Prostate gland (tissue), 2 donors: ENCODE data around the gene CFAP61. TPM values are rescaled to one million over a fixed set of nuclear protein-coding genes. Genes with fewer than 3 reads are reported as not detected.

Experiments used
- DNase-seq: peaks from one replicate; pipeline ENCODE4 v3.0.0-alpha.2; 2019; ENCODE audit warnings: low spot score
- H3K27ac ChIP-seq, 2 donors: fragments of 200-600 bp; sonication (generic); 2 replicates each; pipeline ENCODE4 v1.5.1; 2017 to 2019
- H3K27me3 ChIP-seq: fragments of 200-600 bp; sonication (generic); replicated peaks from 2 replicates; pipeline ENCODE4 v1.5.1; 2019; ENCODE audit not compliant: insufficient read depth
- H3K36me3 ChIP-seq, 2 donors: fragments of 200-600 bp; sonication (generic); 1 replicate in 1 of 2; 2 replicates in 1 of 2; pipeline versions ENCODE4 v1.5.1 to v1.8.1; 2017 to 2019
- H3K4me1 ChIP-seq: fragments of 200-600 bp; sonication (generic); replicated peaks from 2 replicates; pipeline ENCODE4 v1.5.1; 2019
- H3K4me3 ChIP-seq, 2 donors: fragments of 200-600 bp; sonication (generic); 2 replicates each; pipeline ENCODE4 v1.5.1; 2017 to 2019
- H3K9me3 ChIP-seq: fragments of 200-600 bp; sonication (generic); 2 replicates; pipeline ENCODE4 v1.5.1; 2017
- POLR2A ChIP-seq: fragments of 450-650 bp; IDR thresholded peaks from one replicate; pipeline ENCODE4 v1.6.1; 2016; ENCODE audit warnings: antibody characterized with exemption, mild to moderate bottlenecking
- POLR2AphosphoS5 ChIP-seq: sonication (generic); formaldehyde crosslinking; IDR thresholded peaks from one replicate; pipeline ENCODE4 v1.6.1; 2017; ENCODE audit warnings: antibody characterized with exemption
- WGBS: methylation state at CpG from one replicate; pipeline ENCODE4 v1.1.5; 2018; 5-methylcytosine and 5-hydroxymethylcytosine counted together
- intact Hi-C: fragments of 100-400 bp; cut with DNase I; formaldehyde crosslinking; loops from one replicate; pipeline ENCODE4 v1.14.2; 2022
- total RNA-seq, 2 donors: library from RNA; depleted of rRNA; stranded (reverse); fragments of >200 nt; gene quantifications; one replicate each; pipeline ENCODE4 v1.1.0, GENCODE V29; 2016
- TF ChIP-seq, protein P1 (sequence below), 4 experiments: fragments of 200-600 bp in 2 of 4; fragments of 450-650 bp in 2 of 4; sonication (generic) in 2 of 4; IDR thresholded peaks; 1 replicate in 3 of 4; 2 replicates in 1 of 4; pipeline ENCODE4 v1.5.1; 2016 to 2019; ENCODE audit warnings: antibody characterized with exemption in 4 of 4, mild to moderate bottlenecking in 2 of 4, moderate library complexity in 2 of 4

Gene CFAP61
- total RNA-seq, 2 donors from 2014 or later = 0.14 to 8.1 TPM

DNA sequence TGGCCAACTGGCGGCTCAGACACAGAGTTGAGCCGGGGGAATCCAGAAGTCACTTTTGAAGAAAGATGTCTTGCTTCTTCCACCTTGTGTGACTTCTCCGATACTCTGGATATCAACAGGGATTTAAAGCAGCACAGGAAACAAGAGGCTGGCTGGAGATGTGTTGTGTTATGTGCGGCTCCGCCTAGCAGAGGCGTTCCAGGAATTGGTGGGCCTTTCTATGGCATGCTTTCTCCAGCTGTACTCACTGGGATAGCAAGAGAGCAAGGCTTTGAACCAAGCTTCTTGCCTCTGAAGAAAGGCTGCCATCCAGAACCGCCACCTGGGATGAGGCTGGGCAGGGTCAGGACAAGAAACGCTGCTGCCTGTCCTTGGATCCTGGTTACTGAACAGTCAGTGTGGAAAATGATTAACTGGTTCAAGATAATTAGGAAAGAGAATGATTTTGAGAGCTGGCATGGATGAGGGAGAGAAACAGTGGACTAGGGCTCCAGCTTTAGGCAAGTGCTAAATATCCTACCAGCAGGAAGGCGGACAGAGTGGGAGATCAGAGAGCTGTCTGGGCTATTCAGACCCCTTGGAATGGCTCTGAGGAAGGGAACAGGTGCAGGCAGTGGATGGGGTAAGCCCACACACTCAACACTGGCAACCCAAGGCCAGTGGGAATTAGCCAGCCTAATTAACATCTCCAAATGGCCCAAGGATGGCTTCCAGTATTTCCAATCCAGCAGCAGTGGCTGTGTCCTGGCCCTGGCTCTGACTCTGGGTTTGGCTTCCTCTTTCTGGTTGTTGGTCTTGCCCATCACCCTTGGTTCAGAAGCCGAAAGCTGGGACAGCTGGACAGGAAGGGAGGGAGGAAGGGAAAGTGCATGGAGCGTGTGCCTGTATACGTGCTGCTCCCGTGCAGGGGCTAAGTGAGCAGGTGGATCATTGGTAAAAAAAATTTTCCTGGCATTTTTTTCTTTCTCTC lies 347.5 kb downstream of the CFAP61 start:
- H3K36me3 ChIP-seq = no peaks in the 10 kb centered on the region

DNA sequence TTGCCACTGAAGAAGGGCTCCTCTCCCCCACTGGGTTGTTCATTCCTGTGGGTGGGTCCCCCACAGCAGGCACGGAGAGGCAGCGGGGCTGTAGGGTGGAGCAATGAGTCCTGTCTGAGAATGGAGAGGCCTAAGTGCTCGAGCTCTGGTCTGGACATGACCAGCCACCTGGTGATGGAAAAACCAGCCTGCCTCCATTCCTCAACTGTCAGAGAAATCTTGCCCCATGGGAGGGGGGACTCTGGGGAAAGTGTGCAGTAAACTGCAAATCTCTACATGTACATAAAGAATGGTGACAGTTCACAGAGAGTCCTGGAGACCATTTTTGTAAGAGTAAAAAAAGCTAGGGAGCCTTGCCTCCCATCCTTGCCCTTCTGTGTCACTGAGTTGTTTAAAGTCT lies 349.7 kb downstream of the CFAP61 start:
- intact Hi-C loops = no loop called here
- WGBS = 72% methylated on average over 3 of the region's 3 CpGs
- TF ChIP-seq, protein P1, sequence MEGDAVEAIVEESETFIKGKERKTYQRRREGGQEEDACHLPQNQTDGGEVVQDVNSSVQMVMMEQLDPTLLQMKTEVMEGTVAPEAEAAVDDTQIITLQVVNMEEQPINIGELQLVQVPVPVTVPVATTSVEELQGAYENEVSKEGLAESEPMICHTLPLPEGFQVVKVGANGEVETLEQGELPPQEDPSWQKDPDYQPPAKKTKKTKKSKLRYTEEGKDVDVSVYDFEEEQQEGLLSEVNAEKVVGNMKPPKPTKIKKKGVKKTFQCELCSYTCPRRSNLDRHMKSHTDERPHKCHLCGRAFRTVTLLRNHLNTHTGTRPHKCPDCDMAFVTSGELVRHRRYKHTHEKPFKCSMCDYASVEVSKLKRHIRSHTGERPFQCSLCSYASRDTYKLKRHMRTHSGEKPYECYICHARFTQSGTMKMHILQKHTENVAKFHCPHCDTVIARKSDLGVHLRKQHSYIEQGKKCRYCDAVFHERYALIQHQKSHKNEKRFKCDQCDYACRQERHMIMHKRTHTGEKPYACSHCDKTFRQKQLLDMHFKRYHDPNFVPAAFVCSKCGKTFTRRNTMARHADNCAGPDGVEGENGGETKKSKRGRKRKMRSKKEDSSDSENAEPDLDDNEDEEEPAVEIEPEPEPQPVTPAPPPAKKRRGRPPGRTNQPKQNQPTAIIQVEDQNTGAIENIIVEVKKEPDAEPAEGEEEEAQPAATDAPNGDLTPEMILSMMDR (IDR thresholded peaks at IDR 0.05) = no peak
- TF ChIP-seq POLR2A = no peak
- TF ChIP-seq POLR2AphosphoS5 = no peak
- Histone ChIP-seq H3K27me3 (no peaks in the 10 kb centered on the region), H3K27ac (no peak overlapping the region), H3K36me3 (no peaks in the 10 kb centered on the region), H3K9me3 (no peaks in the 10 kb centered on the region), H3K4me3 (no peak overlapping the region), H3K4me1 (no peaks in the 10 kb centered on the region)
- no peak for DNase-seq

More for the DNA sequence above, 347.5 kb downstream of the CFAP61 start:
- no peak for DNase-seq
- H3K4me1 ChIP-seq = no peaks in the 10 kb centered on the region
- TF ChIP-seq, protein P1 (IDR thresholded peaks at IDR 0.05) = no peak
- TF ChIP-seq POLR2A (no peak), POLR2AphosphoS5 (no peak)
- 89% methylated on average over 13 of the region's 13 CpGs for WGBS
- H3K4me3 ChIP-seq = no peak overlapping the region
- no peaks in the 10 kb centered on the region for H3K27me3 ChIP-seq
- intact Hi-C loops = no loop called here
- H3K27ac ChIP-seq = no peak overlapping the region
- H3K9me3 ChIP-seq = no peaks in the 10 kb centered on the region

GRCh38 chr20:20404633-20405032 lies 352.3 kb downstream of the CFAP61 start:
- Histone ChIP-seq H3K27ac (no peak overlapping the region), H3K27me3 (no peaks in the 10 kb centered on the region), H3K36me3 (no peaks in the 10 kb centered on the region), H3K9me3 (no peaks in the 10 kb centered on the region), H3K4me3 (no peak overlapping the region), H3K4me1 (no peaks in the 10 kb centered on the region)
- no peak for TF ChIP-seq POLR2A
- TF ChIP-seq, protein P1 (IDR thresholded peaks at IDR 0.05) = no peak
- no peak for TF ChIP-seq POLR2AphosphoS5
- WGBS = 94% methylated on average over 5 of the region's 5 CpGs
- intact Hi-C loops = no loop called here
- no peak for DNase-seq

DNA sequence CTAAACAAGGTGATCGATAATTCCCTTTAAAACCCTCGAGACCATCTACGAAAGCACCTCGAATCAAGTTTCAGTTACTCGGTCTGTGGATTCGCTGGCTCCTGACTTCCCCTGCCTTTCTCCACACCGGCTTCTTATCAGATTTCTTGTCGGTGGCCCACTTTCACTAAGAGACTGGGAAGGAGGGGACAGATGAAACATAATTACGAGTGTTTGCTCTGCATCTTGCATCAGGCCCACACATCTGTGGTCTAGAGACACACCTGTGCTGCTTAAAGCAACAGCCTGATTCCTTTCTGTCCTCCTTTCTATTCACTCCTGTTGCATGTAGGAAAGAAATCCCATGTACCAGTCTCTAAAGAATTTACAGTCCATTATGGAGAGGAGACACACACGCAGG lies 353.3 kb downstream of the CFAP61 start:
- no peaks in the 10 kb centered on the region for H3K27me3 ChIP-seq
- no peak overlapping the region for H3K27ac ChIP-seq
- no peaks in the 10 kb centered on the region for H3K36me3 ChIP-seq
- WGBS = 62% methylated on average over 10 of the region's 10 CpGs
- intact Hi-C loops = no loop called here
- no peak for DNase-seq
- TF ChIP-seq, protein P1 (IDR thresholded peaks at IDR 0.05) = no peak
- no peak for TF ChIP-seq POLR2A
- TF ChIP-seq POLR2AphosphoS5 = no peak
- H3K9me3 ChIP-seq = no peaks in the 10 kb centered on the region
- H3K4me1 ChIP-seq = no peaks in the 10 kb centered on the region
- no peak overlapping the region for H3K4me3 ChIP-seq

DNA sequence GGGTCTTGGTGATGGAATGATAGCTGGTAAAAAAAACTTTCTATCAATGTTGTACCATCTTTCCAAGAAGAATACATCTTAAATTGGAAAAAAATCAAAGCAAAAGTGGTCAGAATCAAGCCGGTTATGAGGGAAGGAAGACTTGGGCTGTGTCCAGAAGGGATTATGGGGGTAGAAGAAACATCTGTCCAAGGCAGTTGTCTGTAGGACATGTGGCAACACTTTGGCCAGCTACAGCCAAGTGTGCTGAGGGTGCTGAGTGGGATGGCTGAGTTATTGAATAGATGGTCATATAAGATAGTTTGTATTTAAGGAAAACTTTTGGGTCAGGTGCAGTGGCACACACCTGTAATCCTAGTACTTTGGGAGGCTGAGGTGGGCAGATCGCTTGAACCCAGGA lies 354.0 kb downstream of the CFAP61 start:
- no peak overlapping the region for H3K4me3 ChIP-seq
- WGBS = 71% methylated on average over 2 of the region's 2 CpGs
- no peak overlapping the region for H3K27ac ChIP-seq
- no peaks in the 10 kb centered on the region for H3K27me3 ChIP-seq
- no peaks in the 10 kb centered on the region for H3K4me1 ChIP-seq
- no peaks in the 10 kb centered on the region for H3K36me3 ChIP-seq
- intact Hi-C loops = no loop called here
- no peak for DNase-seq
- TF ChIP-seq, protein P1 (IDR thresholded peaks at IDR 0.05) = no peak
- no peak for TF ChIP-seq POLR2A
- no peak for TF ChIP-seq POLR2AphosphoS5
- H3K9me3 ChIP-seq = no peaks in the 10 kb centered on the region
